Measurements from ENCODE around the gene ARAP1.
A peak's percentile ranks its signal among the peaks of the same experiment; 100 is the strongest.

ARAP1 gene

DNA sequence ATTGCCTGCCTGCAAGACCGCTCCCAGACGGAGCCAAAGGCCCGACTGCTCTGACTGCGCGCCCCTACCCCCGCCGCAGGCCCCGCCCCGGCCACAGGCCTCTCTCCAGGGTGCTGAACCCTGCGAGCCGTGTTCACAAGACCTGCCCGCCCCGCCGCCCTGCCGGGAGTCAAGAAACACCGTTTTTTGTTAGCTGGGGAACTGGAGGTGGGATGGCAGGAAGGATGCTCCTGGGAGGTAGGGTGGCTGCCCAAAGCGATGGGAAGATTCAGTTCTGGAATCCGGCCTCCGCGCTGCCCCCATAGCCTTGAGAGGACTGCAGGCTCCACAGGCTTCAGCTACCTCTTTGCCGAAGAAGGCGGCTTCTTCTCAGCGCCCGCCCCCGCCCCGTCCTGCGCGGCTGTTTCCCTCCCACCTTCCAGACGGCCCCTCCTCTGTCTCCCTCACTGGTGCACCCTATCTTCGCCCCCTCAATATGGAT lies 75.3 kb downstream of the ARAP1 start:
- Histone ChIP-seq H3K9me3 (ENCODE audit: insufficient read depth, low read length) (no peaks in the 10 kb centered on the region), H3K4me3 (ENCODE audit: insufficient read length, low read depth) (no peak overlapping the region), H3K36me3 (ENCODE audit: insufficient read depth, insufficient read length, low read length) (no peaks in the 10 kb centered on the region), H3K9ac (ENCODE audit: insufficient read length, low read depth) (no peak overlapping the region), H3K4me1 (ENCODE audit: insufficient read depth, insufficient read length) (peaks cover 24% of the 10 kb centered on the region), H3K27me3 (ENCODE audit: insufficient read depth, insufficient read length) (peaks cover 25% of the 10 kb centered on the region)
- TF ChIP-seq ZNF274 (IDR thresholded peaks at IDR 0.05; ENCODE audit: low read depth, low read length): no peak
- no peak for TF ChIP-seq YY1 (IDR thresholded peaks at IDR 0.05; ENCODE audit: insufficient read depth, insufficient read length)
- no peak for TF ChIP-seq SUZ12 (IDR thresholded peaks at IDR 0.05; ENCODE audit: extremely low read depth, insufficient read depth, insufficient read length)
- peak; percentile 79 for DNase-seq (ENCODE audit: low read depth, low spot score)

DNA sequence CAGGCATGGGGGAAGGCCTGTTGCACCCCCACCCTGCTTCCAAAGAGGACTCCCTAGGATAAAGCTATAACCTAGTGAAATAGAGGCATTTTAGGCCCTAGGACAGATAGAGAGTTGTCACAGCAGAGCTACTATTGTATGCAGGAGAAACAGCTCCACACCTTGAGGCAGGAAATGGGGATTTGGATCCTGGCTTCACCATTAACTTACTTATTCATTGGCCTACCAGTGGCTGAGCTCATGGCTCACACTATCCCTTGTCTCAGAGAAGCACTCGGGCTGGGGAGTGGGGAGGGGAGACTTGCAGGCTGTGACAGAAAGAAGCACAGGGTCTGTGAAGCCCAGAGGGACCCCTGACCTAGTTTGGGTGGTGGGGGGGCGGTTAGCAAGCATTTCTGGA lies 77.0 kb downstream of the ARAP1 start:
- H3K4me1 ChIP-seq (ENCODE audit: insufficient read depth, insufficient read length): peaks cover 27% of the 10 kb centered on the region
- no peak overlapping the region for H3K4me3 ChIP-seq (ENCODE audit: insufficient read length, low read depth)
- TF ChIP-seq ZNF274 (IDR thresholded peaks at IDR 0.05; ENCODE audit: low read depth, low read length) (no peak), YY1 (IDR thresholded peaks at IDR 0.05; ENCODE audit: insufficient read depth, insufficient read length) (no peak), SUZ12 (IDR thresholded peaks at IDR 0.05; ENCODE audit: extremely low read depth, insufficient read depth, insufficient read length) (no peak)
- no peaks in the 10 kb centered on the region for H3K9me3 ChIP-seq (ENCODE audit: insufficient read depth, low read length)
- DNase-seq (ENCODE audit: low read depth, low spot score): no peak
- H3K27me3 ChIP-seq (ENCODE audit: insufficient read depth, insufficient read length): peaks cover 25% of the 10 kb centered on the region
- H3K9ac ChIP-seq (ENCODE audit: insufficient read length, low read depth): no peak overlapping the region
- no peaks in the 10 kb centered on the region for H3K36me3 ChIP-seq (ENCODE audit: insufficient read depth, insufficient read length, low read length)

DNA sequence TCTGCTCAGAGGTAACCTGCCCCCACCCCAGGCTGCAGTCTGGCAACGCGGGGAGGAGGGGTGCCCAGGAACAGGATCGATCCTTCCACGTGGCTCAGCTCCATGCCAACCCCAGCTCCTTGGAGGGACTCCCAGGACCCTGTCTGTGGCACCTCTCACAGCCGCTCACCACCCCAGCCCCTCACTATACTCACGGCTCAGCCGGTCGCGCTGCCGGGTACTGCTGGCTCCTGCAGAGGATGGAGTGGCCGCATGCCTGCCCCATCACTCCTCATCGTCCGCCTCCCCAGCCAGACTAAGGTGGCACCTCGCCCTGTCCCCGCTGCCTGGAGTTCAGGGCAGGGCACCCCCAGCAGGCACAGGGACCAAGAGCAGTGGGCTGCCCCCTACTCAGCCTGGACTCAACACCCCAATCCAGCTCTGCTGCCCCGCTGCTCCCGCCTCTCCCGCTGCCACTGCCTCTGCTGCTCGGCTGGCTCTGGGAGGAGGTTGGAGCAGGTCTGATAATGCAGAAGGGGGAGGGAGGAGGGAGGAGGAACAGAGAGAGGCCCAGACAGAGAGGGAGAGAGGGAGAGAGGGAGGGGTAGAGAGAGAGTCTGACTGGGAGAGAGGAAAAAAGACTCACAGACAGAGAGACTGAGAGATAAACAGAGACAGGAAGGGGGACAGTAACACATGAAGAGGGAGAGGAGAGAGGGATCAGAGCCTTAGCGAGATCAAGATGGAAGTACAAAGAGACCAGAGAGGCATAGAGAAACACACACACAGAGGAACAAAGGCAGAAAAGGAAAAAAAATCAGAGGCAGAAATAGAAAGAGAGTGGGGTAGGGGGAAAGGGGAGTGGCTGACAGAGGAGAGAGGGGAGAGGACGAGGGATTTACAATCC lies 78.0 kb downstream of the ARAP1 start, which contains the start of gene PDE2A:
Gene PDE2A (minus strand): TSS at position 480 of the 886 bp plus-strand sequence. CDS start 215 bp downstream, at position 265.
- Histone ChIP-seq H3K4me1 (ENCODE audit: insufficient read depth, insufficient read length) (peaks cover 23% of the 10 kb centered on the region), H3K9me3 (ENCODE audit: insufficient read depth, low read length) (no peaks in the 10 kb centered on the region), H3K9ac (ENCODE audit: insufficient read length, low read depth) (peak within 1 kb of the TSS; percentile 38), H3K4me3 (ENCODE audit: insufficient read length, low read depth) (peak within 1 kb of the TSS; percentile 59), H3K36me3 (ENCODE audit: insufficient read depth, insufficient read length, low read length) (no peaks in the 10 kb centered on the region), H3K27me3 (ENCODE audit: insufficient read depth, insufficient read length) (peaks cover 25% of the 10 kb centered on the region)
- TF ChIP-seq YY1 (IDR thresholded peaks at IDR 0.05; ENCODE audit: insufficient read depth, insufficient read length) (no peak), SUZ12 (IDR thresholded peaks at IDR 0.05; ENCODE audit: extremely low read depth, insufficient read depth, insufficient read length) (no peak), ZNF274 (IDR thresholded peaks at IDR 0.05; ENCODE audit: low read depth, low read length) (no peak)
- peak; percentile 49 for DNase-seq (ENCODE audit: low read depth, low spot score)

DNA sequence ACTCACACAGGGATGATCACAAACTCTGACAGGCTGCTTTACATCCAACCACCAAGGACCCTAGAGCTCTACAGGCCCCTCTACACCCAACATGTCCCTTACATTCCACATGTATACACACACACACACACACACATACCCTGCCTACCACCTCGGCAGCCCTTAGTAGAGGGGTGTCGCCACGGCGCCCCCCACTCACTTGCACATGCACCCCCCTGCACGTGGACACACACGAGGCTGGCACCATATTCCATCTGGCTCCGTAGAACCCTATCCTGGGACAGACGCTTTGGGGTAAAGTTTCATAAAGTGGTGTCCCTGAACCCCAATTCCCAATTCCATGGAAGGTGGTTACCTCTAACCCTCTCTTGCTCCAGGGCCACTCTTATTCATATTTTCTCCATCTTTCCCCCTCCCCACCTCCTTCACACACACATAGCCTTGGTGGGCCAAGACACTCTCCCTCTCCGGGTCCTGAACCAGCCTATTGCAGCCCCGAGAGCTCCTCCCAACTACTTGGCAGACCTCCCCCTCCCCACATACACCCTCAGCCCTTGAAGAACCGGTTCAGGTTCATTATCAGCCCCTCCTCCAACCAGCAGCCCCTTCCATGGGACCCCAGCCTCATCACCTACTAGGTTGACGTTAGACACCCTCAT lies 78.8 kb downstream of the ARAP1 start:
- TF ChIP-seq SUZ12 (IDR thresholded peaks at IDR 0.05; ENCODE audit: extremely low read depth, insufficient read depth, insufficient read length) (no peak), YY1 (IDR thresholded peaks at IDR 0.05; ENCODE audit: insufficient read depth, insufficient read length) (no peak), ZNF274 (IDR thresholded peaks at IDR 0.05; ENCODE audit: low read depth, low read length) (no peak)
- Histone ChIP-seq H3K9ac (ENCODE audit: insufficient read length, low read depth) (peak overlapping the region; percentile 36), H3K4me1 (ENCODE audit: insufficient read depth, insufficient read length) (peaks cover 22% of the 10 kb centered on the region), H3K27me3 (ENCODE audit: insufficient read depth, insufficient read length) (peaks cover 22% of the 10 kb centered on the region), H3K36me3 (ENCODE audit: insufficient read depth, insufficient read length, low read length) (no peaks in the 10 kb centered on the region), H3K9me3 (ENCODE audit: insufficient read depth, low read length) (peaks cover under 1% of the 10 kb centered on the region; the same call in 1 of the 2 replicates), H3K4me3 (ENCODE audit: insufficient read length, low read depth) (peak overlapping the region; percentile 59)
- no peak for DNase-seq (ENCODE audit: low read depth, low spot score)

DNA sequence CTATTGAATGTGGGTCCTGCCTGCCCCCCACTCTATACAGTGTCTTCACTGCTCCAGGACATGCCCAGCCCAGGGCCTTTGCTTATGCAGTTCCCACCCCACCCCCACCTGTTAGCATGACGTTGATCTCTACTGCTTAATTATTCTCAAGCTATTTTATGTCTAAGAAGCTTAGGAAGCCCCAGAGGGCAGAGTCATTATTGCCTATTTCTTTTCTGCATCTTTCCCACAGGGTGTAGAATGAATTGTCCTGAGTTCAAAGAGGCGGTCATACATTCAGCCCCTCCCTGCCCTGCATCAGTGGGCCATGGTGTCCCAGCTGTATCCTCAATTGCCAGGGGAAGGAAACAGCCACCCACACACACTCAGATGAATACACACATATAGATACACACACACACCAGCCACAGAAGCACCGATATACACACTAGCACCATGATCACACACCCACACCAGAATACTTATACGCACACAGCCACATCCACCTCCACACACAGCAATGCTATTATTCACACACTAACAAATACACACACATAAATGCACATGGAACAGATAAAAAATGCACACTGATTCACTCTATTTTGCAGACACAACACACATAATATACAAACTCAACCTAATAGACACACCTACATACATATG lies 79.5 kb downstream of the ARAP1 start:
- H3K27me3 ChIP-seq (ENCODE audit: insufficient read depth, insufficient read length): peaks cover 15% of the 10 kb centered on the region

DNA sequence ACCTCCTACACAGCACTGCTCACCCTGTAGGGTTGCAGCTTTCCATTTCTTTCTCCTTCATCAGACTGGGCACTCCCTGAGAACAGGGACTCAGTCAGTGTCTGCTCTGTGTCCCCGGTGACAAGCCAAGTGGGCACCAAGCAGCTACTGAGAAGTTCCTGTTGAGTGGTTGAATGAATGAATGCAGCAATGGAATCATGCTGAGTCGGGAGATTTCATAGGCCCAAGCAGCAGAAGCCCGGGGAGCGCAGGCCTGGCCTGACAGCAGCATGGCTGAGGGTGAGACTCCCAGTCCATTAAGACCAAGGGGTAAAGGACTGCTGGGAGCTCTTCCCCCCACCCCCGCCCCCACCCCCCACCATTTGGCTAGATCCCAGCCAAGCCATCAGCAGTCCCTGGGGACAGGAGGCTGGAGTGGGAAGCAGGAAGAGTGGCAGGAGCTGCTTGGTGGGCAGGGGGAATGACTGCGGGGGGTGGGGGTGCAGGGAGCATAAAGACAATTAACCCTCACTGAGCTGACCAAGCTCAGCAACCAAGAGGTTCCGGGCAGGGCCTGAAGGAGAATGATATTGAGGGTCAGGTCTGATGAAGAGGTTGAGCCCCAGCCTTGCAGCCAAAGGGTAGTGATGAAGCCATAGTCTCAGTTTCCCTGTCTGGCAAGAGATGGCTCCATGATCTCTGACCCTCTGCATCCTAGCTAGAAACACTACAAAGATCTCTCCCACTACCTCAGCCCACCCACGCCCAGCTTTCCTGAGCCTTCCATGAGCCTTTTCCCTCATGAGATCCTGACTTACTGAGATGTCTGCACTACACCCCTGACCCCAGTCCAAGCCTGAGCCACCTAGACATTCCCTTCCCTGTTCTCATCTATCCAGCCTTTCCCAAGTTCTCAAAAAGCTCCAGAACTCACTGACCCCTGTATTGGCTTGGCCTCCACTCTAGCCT lies 80.8 kb downstream of the ARAP1 start:
- Histone ChIP-seq H3K9me3 (ENCODE audit: insufficient read depth, low read length) (peaks cover 17% of the 10 kb centered on the region), H3K4me1 (ENCODE audit: insufficient read depth, insufficient read length) (peaks cover 25% of the 10 kb centered on the region)

More for the DNA sequence above, 79.5 kb downstream of the ARAP1 start:
- no peak overlapping the region for H3K9ac ChIP-seq (ENCODE audit: insufficient read length, low read depth)
- no peak for DNase-seq (ENCODE audit: low read depth, low spot score)
- no peak overlapping the region for H3K4me3 ChIP-seq (ENCODE audit: insufficient read length, low read depth)
- peaks cover 8% of the 10 kb centered on the region for H3K9me3 ChIP-seq (ENCODE audit: insufficient read depth, low read length)
- peaks cover 25% of the 10 kb centered on the region for H3K4me1 ChIP-seq (ENCODE audit: insufficient read depth, insufficient read length)
- TF ChIP-seq YY1 (IDR thresholded peaks at IDR 0.05; ENCODE audit: insufficient read depth, insufficient read length) (no peak), ZNF274 (IDR thresholded peaks at IDR 0.05; ENCODE audit: low read depth, low read length) (no peak), SUZ12 (IDR thresholded peaks at IDR 0.05; ENCODE audit: extremely low read depth, insufficient read depth, insufficient read length) (no peak)
- no peaks in the 10 kb centered on the region for H3K36me3 ChIP-seq (ENCODE audit: insufficient read depth, insufficient read length, low read length)

More for the DNA sequence above, 80.8 kb downstream of the ARAP1 start:
- Histone ChIP-seq H3K9ac (ENCODE audit: insufficient read length, low read depth) (no peak overlapping the region), H3K4me3 (ENCODE audit: insufficient read length, low read depth) (no peak overlapping the region), H3K27me3 (ENCODE audit: insufficient read depth, insufficient read length) (peaks cover 7% of the 10 kb centered on the region), H3K36me3 (ENCODE audit: insufficient read depth, insufficient read length, low read length) (no peaks in the 10 kb centered on the region)
- TF ChIP-seq YY1 (IDR thresholded peaks at IDR 0.05; ENCODE audit: insufficient read depth, insufficient read length): no peak
- no peak for TF ChIP-seq SUZ12 (IDR thresholded peaks at IDR 0.05; ENCODE audit: extremely low read depth, insufficient read depth, insufficient read length)
- TF ChIP-seq ZNF274 (IDR thresholded peaks at IDR 0.05; ENCODE audit: low read depth, low read length): no peak
- no peak for DNase-seq (ENCODE audit: low read depth, low spot score)
